Daoy (cell line): ENCODE results near the gene KIF18B. TPM values are rescaled to one million over a fixed set of nuclear protein-coding genes. Genes with fewer than 3 reads are reported as not detected.

Experiments
- DNase-seq: peaks from one replicate; pipeline ENCODE4 v3.0.0-alpha.2; 2015; ENCODE audit warnings: low read depth
- total RNA-seq: library from RNA; depleted of rRNA; stranded (reverse); fragments of >200 nt; shearing (Covaris generic); gene quantifications from 2 replicates; pipeline ENCODE4 v1.2.3, GENCODE V29; 2014; rRNA removed

KIF18B gene
- total RNA-seq, 1 experiment from 2014 or later: 8.4 TPM

DNA sequence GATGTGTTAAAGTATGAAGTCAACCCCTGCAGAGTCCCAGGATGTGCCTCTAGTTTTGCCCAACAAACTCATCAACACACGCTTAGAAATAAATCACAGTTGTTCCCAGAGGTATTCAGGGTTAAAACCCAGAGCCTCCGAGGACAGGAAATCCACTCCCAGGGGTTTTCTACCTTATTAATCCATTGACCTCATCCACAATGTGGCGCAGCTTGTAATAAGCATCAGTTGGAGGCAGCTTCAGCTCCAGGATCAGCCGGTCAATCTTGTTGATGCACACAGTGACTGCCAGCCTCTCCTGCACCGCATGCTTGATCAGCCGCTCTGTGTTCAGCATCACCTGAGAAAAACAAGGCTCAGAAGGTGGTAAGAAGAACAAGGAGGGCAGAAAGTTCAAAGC, 71.8 kb downstream of the KIF18B start:
- DNase-seq: no peak

Other genes starting within 250 kb of the KIF18B start
- gene DBF4B, start 239.1 kb downstream of the KIF18B start, total RNA-seq: 12.6 and 17.3 TPM in 2 replicates
- gene ADAM11, start 188.8 kb downstream of the KIF18B start, total RNA-seq: 0.17 TPM in 1 of 2 replicates, not detected in the other
- 12.4 and 15.7 TPM in 2 replicates for gene GJC1, start 117.5 kb downstream of the KIF18B start, total RNA-seq
- not detected in 2 replicates for gene HIGD1B, start 99.9 kb downstream of the KIF18B start, total RNA-seq
- 176 and 293 TPM in 2 replicates for gene EFTUD2, start 48.3 kb downstream of the KIF18B start, total RNA-seq
- gene GFAP, start 32.3 kb downstream of the KIF18B start, total RNA-seq: 2.4 TPM in 1 of 2 replicates, not detected in the other
- 1.2 and 4.9 TPM in 2 replicates for gene C1QL1, start 20.5 kb upstream of the KIF18B start, total RNA-seq
- gene DCAKD, start 103.9 kb upstream of the KIF18B start, total RNA-seq: 25.7 and 47.8 TPM in 2 replicates
- 112 and 640 TPM in 2 replicates for gene NMT1, start 113.5 kb upstream of the KIF18B start, total RNA-seq
- 5.3 and 8.7 TPM in 2 replicates for gene PLCD3, start 184.7 kb upstream of the KIF18B start, total RNA-seq
- gene ACBD4, start 187.9 kb upstream of the KIF18B start, total RNA-seq: 0.57 TPM in 1 of 2 replicates, not detected in the other
- gene HEXIM1, start 200.7 kb upstream of the KIF18B start, total RNA-seq: 4.4 and 7.2 TPM in 2 replicates
- gene HEXIM2, start 214.1 kb upstream of the KIF18B start, total RNA-seq: 1.7 and 3.4 TPM in 2 replicates